Loucy (cell line): Measurements from ENCODE around the gene TFAP2D.

Experiments used
- H2AFZ ChIP-seq: fragments of 200-600 bp; sonication (generic); 2 replicates; pipeline ENCODE4 v1.6.0; 2016; ENCODE audit warnings: antibody characterized with exemption, mild to moderate bottlenecking, low read length, moderate library complexity
- H3F3A ChIP-seq: fragments of 200-600 bp; 2 replicates; pipeline ENCODE4 v1.6.0; 2016; ENCODE audit warnings: antibody characterized with exemption, low read depth, mild to moderate bottlenecking
- H3K27me3 ChIP-seq: fragments of 200-600 bp; sonication (generic); 2 replicates; pipeline ENCODE4 v1.6.1; 2014; ENCODE audit warnings: low read length, mild to moderate bottlenecking; ENCODE audit not compliant: insufficient read depth, poor library complexity, severe bottlenecking
- H3K36me3 ChIP-seq: fragments of 200-600 bp; sonication (generic); 2 replicates; pipeline ENCODE4 v1.6.1; 2016; ENCODE audit warnings: low read length; ENCODE audit not compliant: insufficient read depth
- H3K4me1 ChIP-seq: fragments of 200-600 bp; sonication (generic); 2 replicates; pipeline ENCODE4 v1.5.1; 2014; ENCODE audit warnings: low read length, mild to moderate bottlenecking; ENCODE audit not compliant: insufficient read depth, poor library complexity, severe bottlenecking
- H3K4me2 ChIP-seq: fragments of 200-600 bp; sonication (generic); 2 replicates; pipeline ENCODE4 v1.6.0; 2014; ENCODE audit warnings: antibody characterized with exemption, low read length, low read depth, mild to moderate bottlenecking; ENCODE audit not compliant: poor library complexity, severe bottlenecking
- H3K4me3 ChIP-seq: fragments of 200-600 bp; sonication (generic); 2 replicates; pipeline ENCODE4 v1.5.1; 2014; ENCODE audit warnings: low read length, mild to moderate bottlenecking, mixed read lengths; ENCODE audit not compliant: poor library complexity, severe bottlenecking
- H3K79me2 ChIP-seq: fragments of 200-600 bp; sonication (generic); 2 replicates; pipeline ENCODE4 v1.6.1; 2014; ENCODE audit warnings: low read length; ENCODE audit not compliant: insufficient read depth
- H3K9ac ChIP-seq: fragments of 200-600 bp; sonication (generic); 2 replicates; pipeline ENCODE4 v1.6.0; 2014; ENCODE audit warnings: mild to moderate bottlenecking, low read depth, low read length, moderate library complexity; ENCODE audit not compliant: poor library complexity, severe bottlenecking
- H3K9me2 ChIP-seq: fragments of 200-600 bp; sonication (generic); replicated peaks from 2 replicates; pipeline ENCODE4 v1.6.1; 2016; ENCODE audit warnings: low read depth, low read length, mixed read lengths
- H3K9me3 ChIP-seq: fragments of 200-600 bp; sonication (generic); 2 replicates; pipeline ENCODE4 v1.6.1; 2014; ENCODE audit warnings: mild to moderate bottlenecking, antibody characterized with exemption, low read length, low read depth; ENCODE audit not compliant: insufficient read depth
- H4K20me1 ChIP-seq: fragments of 200-600 bp; sonication (generic); 2 replicates; pipeline ENCODE4 v1.6.0; 2014; ENCODE audit warnings: antibody characterized with exemption, low read length, mild to moderate bottlenecking; ENCODE audit not compliant: insufficient read depth, poor library complexity, severe bottlenecking
- CTCF ChIP-seq: fragments of 200-600 bp; sonication (generic); conservative IDR thresholded peaks from 2 replicates; pipeline ENCODE4 v1.5.1; 2014; ENCODE audit warnings: mild to moderate bottlenecking, antibody characterized with exemption, low read length
- EZH2phosphoT487 ChIP-seq: fragments of 200-600 bp; IDR thresholded peaks from 2 replicates; pipeline ENCODE4 v1.6.1; 2018; ENCODE audit warnings: antibody characterized with exemption, mild to moderate bottlenecking, moderate library complexity, borderline replicate concordance

Gene TFAP2D

GRCh38 chr6:50734488-50734887 lies 21.2 kb downstream of the TFAP2D start:
- Histone ChIP-seq H3K4me2 (no peak overlapping the region), H3F3A (no peaks in the 10 kb centered on the region), H2AFZ (no peak overlapping the region), H3K27me3 (no peaks in the 10 kb centered on the region), H3K4me1 (no peaks in the 10 kb centered on the region), H3K9me2 (no peaks in the 10 kb centered on the region), H3K4me3 (no peak overlapping the region), H3K9me3 (no peaks in the 10 kb centered on the region), H3K9ac (no peak overlapping the region), H3K79me2 (no peaks in the 10 kb centered on the region), H4K20me1 (no peaks in the 10 kb centered on the region), H3K36me3 (no peaks in the 10 kb centered on the region)
- no peak for TF ChIP-seq CTCF
- TF ChIP-seq EZH2phosphoT487: no peak

- H3K27me3 ChIP-seq: no peaks in the 10 kb centered on the region
- H2AFZ ChIP-seq: no peak overlapping the region
- no peak overlapping the region for H3K9ac ChIP-seq
- H3F3A ChIP-seq: no peaks in the 10 kb centered on the region
- H3K9me2 ChIP-seq: no peaks in the 10 kb centered on the region
- no peaks in the 10 kb centered on the region for H4K20me1 ChIP-seq
- no peak overlapping the region for H3K4me3 ChIP-seq
- H3K9me3 ChIP-seq: no peaks in the 10 kb centered on the region
- no peak overlapping the region for H3K4me2 ChIP-seq
- H3K36me3 ChIP-seq: no peaks in the 10 kb centered on the region
- TF ChIP-seq CTCF: no peak
- no peak for TF ChIP-seq EZH2phosphoT487
- no peaks in the 10 kb centered on the region for H3K4me1 ChIP-seq
- no peaks in the 10 kb centered on the region for H3K79me2 ChIP-seq
Observed at GRCh38 chr6:50742161-50742560, 28.8 kb downstream of the TFAP2D start.

- Histone ChIP-seq H3F3A (no peaks in the 10 kb centered on the region), H3K4me2 (no peak overlapping the region), H3K9ac (no peak overlapping the region), H3K9me2 (no peaks in the 10 kb centered on the region), H4K20me1 (no peaks in the 10 kb centered on the region), H3K36me3 (no peaks in the 10 kb centered on the region), H3K4me3 (no peak overlapping the region), H3K4me1 (no peaks in the 10 kb centered on the region), H3K79me2 (no peaks in the 10 kb centered on the region), H3K27me3 (no peaks in the 10 kb centered on the region), H2AFZ (no peak overlapping the region), H3K9me3 (no peaks in the 10 kb centered on the region)
- TF ChIP-seq EZH2phosphoT487 (no peak), CTCF (no peak)
Observed at GRCh38 chr6:50744976-50745375, 31.6 kb downstream of the TFAP2D start.
